Keratinocyte (primary cell): ENCODE results near the gene SLC39A11. TPM values are rescaled to one million over a fixed set of nuclear protein-coding genes. Genes with fewer than 3 reads are reported as not detected.

ENCODE experiments used
- DNase-seq: peaks from one replicate; pipeline ENCODE4 v3.0.0-alpha.2; 2011; ENCODE audit warnings: low read depth, missing footprints, low spot score
- FAIRE-seq: peaks from 2 replicates; lab custom pipeline; 2011; peaks lifted over from hg19 to GRCh38; lab: Jason Lieb, UNC
- H2AFZ ChIP-seq: 2 replicates; pipeline ENCODE4 v1.6.0; 2012; ENCODE audit warnings: low read length, control low read depth, inconsistent platforms; ENCODE audit not compliant: control insufficient read depth
- H3K27ac ChIP-seq: 2 replicates; pipeline ENCODE4 v1.5.1; 2011; ENCODE audit warnings: low read length; ENCODE audit not compliant: control insufficient read depth, insufficient read depth
- H3K27me3 ChIP-seq: 3 replicates; pipeline ENCODE4 v1.6.0; 2011; ENCODE audit warnings: low read length; ENCODE audit not compliant: control insufficient read depth, insufficient read depth; ENCODE audit errors: extremely low read depth
- H3K36me3 ChIP-seq, 2 experiments: 2 replicates in 1 of 2; 3 replicates in 1 of 2; pipeline ENCODE4 v1.5.1; 2011; ENCODE audit warnings: low read length in 2 of 2, mild to moderate bottlenecking in 1 of 2; ENCODE audit not compliant: control insufficient read depth in 2 of 2, insufficient read depth in 2 of 2; ENCODE audit errors: extremely low read depth in 1 of 2
- H3K4me1 ChIP-seq: 3 replicates; pipeline ENCODE4 v1.5.1; 2011; ENCODE audit warnings: low read length; ENCODE audit not compliant: control insufficient read depth, insufficient read depth; ENCODE audit errors: extremely low read depth
- H3K4me2 ChIP-seq: 3 replicates; pipeline ENCODE4 v1.6.0; 2011; ENCODE audit warnings: low read depth, low read length; ENCODE audit not compliant: control insufficient read depth, insufficient read depth; ENCODE audit errors: extremely low read depth
- H3K4me3 ChIP-seq, 3 experiments: fragments of 200-600 bp in 1 of 3; sonication (generic) in 1 of 3; 2 replicates in 2 of 3; 3 replicates in 1 of 3; pipeline ENCODE4 v1.5.1; 2011 to 2016; ENCODE audit warnings: low read length in 3 of 3, mild to moderate bottlenecking in 3 of 3, control low read depth in 2 of 3, inconsistent platforms in 1 of 3, low read depth in 1 of 3, mixed read lengths in 1 of 3, mixed run types in 1 of 3, moderate library complexity in 1 of 3; ENCODE audit not compliant: control insufficient read depth in 2 of 3, insufficient read depth in 2 of 3; ENCODE audit errors: extremely low read depth in 1 of 3
- H3K79me2 ChIP-seq: 2 replicates; pipeline ENCODE4 v1.6.0; 2012; ENCODE audit warnings: low read length; ENCODE audit not compliant: control insufficient read depth, insufficient read depth
- H3K9ac ChIP-seq: 3 replicates; pipeline ENCODE4 v1.6.0; 2011; ENCODE audit warnings: low read length; ENCODE audit not compliant: control insufficient read depth, insufficient read depth; ENCODE audit errors: extremely low read depth
- H3K9me1 ChIP-seq: 3 replicates; pipeline ENCODE4 v1.6.0; 2011; ENCODE audit warnings: low read length; ENCODE audit not compliant: control insufficient read depth, insufficient read depth; ENCODE audit errors: extremely low read depth
- H3K9me3 ChIP-seq: 2 replicates; pipeline ENCODE4 v1.5.1; 2012; ENCODE audit warnings: low read depth, low read length; ENCODE audit not compliant: control insufficient read depth
- H4K20me1 ChIP-seq: 3 replicates; pipeline ENCODE4 v1.6.0; 2011; ENCODE audit warnings: low read length; ENCODE audit not compliant: control insufficient read depth, insufficient read depth; ENCODE audit errors: extremely low read depth
- EZH2 ChIP-seq: IDR thresholded peaks from one replicate; pipeline ENCODE4 v1.6.1; 2012; ENCODE audit warnings: inconsistent platforms, mild to moderate bottlenecking, low read length, moderate library complexity
- dilution Hi-C: fragments of 300-500 bp; cut with MboI; formaldehyde crosslinking; loops from one replicate; pipeline ENCODE4 v1.7.0; 2020; ENCODE audit warnings: low sequenced_read_pairs; ENCODE audit not compliant: extremely low pct_ligation_motif_present
- polyA minus RNA-seq, 3 experiments: library from RNA; depleted of rRNA, polyadenylated mRNA; stranded (reverse); fragments of >200 nt; gene quantifications; 1 replicate in 1 of 3; 2 replicates in 1 of 3; 3 replicates in 1 of 3; pipeline ENCODE4 v1.2.3, GENCODE V29; 2011
- polyA plus RNA-seq, 5 experiments: library from polyadenylated mRNA; depleted of rRNA in 3 of 5; stranded (reverse) in 3 of 5; stranded (forward) in 1 of 5; unstranded in 1 of 5; fragments of >200 nt; gene quantifications; 1 replicate in 1 of 5; 2 replicates in 3 of 5; 3 replicates in 1 of 5; pipeline versions ENCODE4 v1.2.1 to v1.2.3, GENCODE V29; 2011 to 2012; ENCODE audit warnings: missing spikeins in 2 of 5, low read depth in 1 of 5, low replicate concordance in 1 of 5
- TF ChIP-seq, protein P1 (sequence below), 3 experiments: IDR thresholded peaks in 1 of 3; conservative IDR thresholded peaks in 1 of 3; optimal IDR thresholded peaks in 1 of 3; 2 replicates in 2 of 3; 3 replicates in 1 of 3; pipeline versions ENCODE3 to v1.5.1; 2011; ENCODE audit warnings: low read length in 3 of 3, mild to moderate bottlenecking in 3 of 3, moderate library complexity in 2 of 3, control low read depth in 1 of 3, inconsistent platforms in 1 of 3; ENCODE audit not compliant: insufficient read depth in 2 of 3; ENCODE audit errors: extremely low read depth in 1 of 3

Gene SLC39A11, protein sequence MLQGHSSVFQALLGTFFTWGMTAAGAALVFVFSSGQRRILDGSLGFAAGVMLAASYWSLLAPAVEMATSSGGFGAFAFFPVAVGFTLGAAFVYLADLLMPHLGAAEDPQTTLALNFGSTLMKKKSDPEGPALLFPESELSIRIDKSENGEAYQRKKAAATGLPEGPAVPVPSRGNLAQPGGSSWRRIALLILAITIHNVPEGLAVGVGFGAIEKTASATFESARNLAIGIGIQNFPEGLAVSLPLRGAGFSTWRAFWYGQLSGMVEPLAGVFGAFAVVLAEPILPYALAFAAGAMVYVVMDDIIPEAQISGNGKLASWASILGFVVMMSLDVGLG
- 11.5 to 19.3 TPM (median 12.6 TPM) in 3 replicates for polyA plus RNA-seq
- polyA plus RNA-seq (2011; ENCODE audit: low read depth): 23.3 TPM
- 11.9 and 12.6 TPM in 2 replicates for polyA plus RNA-seq (2011; cell fraction: cytosol; rRNA removed)
- polyA plus RNA-seq (2011; cell fraction: nucleus; rRNA removed): 27.4 and 31.4 TPM in 2 replicates
- polyA plus RNA-seq (2012; ENCODE audit: low replicate concordance): 13.9 and 28.2 TPM in 2 replicates
- polyA minus RNA-seq: 24.0 to 38.8 TPM (median 28.3 TPM) in 3 replicates
- 29.4 TPM for polyA minus RNA-seq (2011; cell fraction: cytosol; rRNA and poly(A)+ RNA removed)
- 21.1 and 43.2 TPM in 2 replicates for polyA minus RNA-seq (2011; cell fraction: nucleus; rRNA and poly(A)+ RNA removed)

DNA sequence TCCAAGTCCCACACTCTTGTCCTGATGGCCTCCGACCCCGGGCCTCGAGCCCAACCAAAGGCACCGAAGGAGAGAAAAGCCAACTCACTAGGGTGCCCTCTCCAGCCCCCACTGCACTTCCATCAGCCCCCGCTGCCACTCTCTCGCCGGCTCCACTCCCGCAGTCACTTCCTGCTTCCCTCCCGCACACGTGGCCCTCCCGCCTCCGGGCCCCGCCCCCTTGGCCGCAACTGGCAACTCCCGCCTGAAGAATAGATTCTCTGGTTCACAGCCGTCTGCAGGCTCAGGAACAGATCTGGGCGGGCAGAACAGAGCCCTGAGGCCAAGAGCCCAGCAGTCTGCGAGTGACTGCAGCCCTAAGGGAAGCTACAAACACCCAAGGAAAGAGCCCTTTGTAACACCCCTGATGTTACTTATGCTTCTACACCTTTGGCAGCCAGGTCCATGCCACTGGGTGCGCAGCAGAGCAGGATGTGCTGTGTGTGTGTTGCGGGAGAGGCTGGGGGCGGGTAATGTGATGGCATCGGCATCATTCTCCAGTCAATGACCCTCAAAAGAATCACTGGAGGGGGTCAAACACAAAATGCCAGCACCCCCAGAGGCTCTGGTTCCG is at the start of gene SLC39A11:
SLC39A11 (minus strand) TSS at position 166 of the 613 bp plus-strand sequence. CDS start 3,924 bp downstream, outside the sequence.
- Histone ChIP-seq H3K4me3 (peak within 1 kb of the TSS; percentile 69 to 81 (median 81)), H3K36me3 (no peaks in the 10 kb centered on the region), H3K4me1 (peaks cover 12% of the 10 kb centered on the region), H3K9ac (peak within 1 kb of the TSS; percentile 76), H3K27me3 (peaks cover 8% of the 10 kb centered on the region), H4K20me1 (no peaks in the 10 kb centered on the region), H3K79me2 (no peaks in the 10 kb centered on the region), H3K4me2 (peak within 1 kb of the TSS; percentile 98), H3K27ac (peak within 1 kb of the TSS; percentile 42), H3K9me1 (no peaks in the 10 kb centered on the region), H2AFZ (peak within 1 kb of the TSS; percentile 97), H3K9me3 (no peaks in the 10 kb centered on the region)
- dilution Hi-C loops: no loop called here
- peak; percentile 38 for DNase-seq
- TF ChIP-seq, protein P1, sequence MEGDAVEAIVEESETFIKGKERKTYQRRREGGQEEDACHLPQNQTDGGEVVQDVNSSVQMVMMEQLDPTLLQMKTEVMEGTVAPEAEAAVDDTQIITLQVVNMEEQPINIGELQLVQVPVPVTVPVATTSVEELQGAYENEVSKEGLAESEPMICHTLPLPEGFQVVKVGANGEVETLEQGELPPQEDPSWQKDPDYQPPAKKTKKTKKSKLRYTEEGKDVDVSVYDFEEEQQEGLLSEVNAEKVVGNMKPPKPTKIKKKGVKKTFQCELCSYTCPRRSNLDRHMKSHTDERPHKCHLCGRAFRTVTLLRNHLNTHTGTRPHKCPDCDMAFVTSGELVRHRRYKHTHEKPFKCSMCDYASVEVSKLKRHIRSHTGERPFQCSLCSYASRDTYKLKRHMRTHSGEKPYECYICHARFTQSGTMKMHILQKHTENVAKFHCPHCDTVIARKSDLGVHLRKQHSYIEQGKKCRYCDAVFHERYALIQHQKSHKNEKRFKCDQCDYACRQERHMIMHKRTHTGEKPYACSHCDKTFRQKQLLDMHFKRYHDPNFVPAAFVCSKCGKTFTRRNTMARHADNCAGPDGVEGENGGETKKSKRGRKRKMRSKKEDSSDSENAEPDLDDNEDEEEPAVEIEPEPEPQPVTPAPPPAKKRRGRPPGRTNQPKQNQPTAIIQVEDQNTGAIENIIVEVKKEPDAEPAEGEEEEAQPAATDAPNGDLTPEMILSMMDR (optimal IDR thresholded peaks at IDR 0.05 in 1 of 3, IDR thresholded peaks at IDR 0.05 in 1 of 3, conservative IDR thresholded peaks at IDR 0.05 in 1 of 3; ENCODE audit: extremely low read depth in 1 of 3, insufficient read depth in 2 of 3, low read length in 3 of 3): peak in 1 of 3 experiments; percentile 5
- no peak for TF ChIP-seq EZH2
- peak; percentile 20 for FAIRE-seq

DNA sequence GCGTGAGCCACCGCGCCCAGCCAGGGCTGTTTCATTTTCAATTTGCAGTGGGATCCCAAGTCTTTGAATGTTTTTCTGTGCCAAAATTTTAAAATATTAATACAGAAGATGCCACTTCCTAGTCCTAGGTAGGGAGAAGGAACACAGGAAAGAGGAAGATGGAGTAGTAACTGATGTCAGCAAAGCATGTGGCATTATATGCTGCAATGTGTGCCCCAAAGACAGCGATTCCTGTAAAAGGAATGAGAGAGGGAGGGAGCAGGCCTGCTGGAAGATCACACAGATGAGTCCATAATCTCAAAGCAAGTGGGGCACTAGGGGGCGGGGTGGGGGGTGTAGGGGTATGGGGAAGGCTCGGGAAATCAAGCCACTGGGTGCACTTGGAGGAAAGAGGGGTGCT is 48.9 kb upstream of the SLC39A11 start:
- Histone ChIP-seq H3K79me2 (no peaks in the 10 kb centered on the region), H3K4me2 (no peak overlapping the region), H3K9me1 (no peaks in the 10 kb centered on the region), H3K9ac (no peak overlapping the region), H3K9me3 (no peaks in the 10 kb centered on the region), H3K36me3 (no peaks in the 10 kb centered on the region), H3K4me1 (no peaks in the 10 kb centered on the region), H3K27me3 (no peaks in the 10 kb centered on the region), H4K20me1 (no peaks in the 10 kb centered on the region), H3K4me3 (no peak overlapping the region), H3K27ac (no peak overlapping the region), H2AFZ (no peak overlapping the region)
- DNase-seq (no peak), FAIRE-seq (no peak)
- TF ChIP-seq, protein P1 (optimal IDR thresholded peaks at IDR 0.05 in 1 of 3, IDR thresholded peaks at IDR 0.05 in 1 of 3, conservative IDR thresholded peaks at IDR 0.05 in 1 of 3; ENCODE audit: extremely low read depth in 1 of 3, insufficient read depth in 2 of 3, low read length in 3 of 3): no peak
- TF ChIP-seq EZH2: no peak
- dilution Hi-C loops: no loop called here
